HUES6 (cell line): ENCODE results near the gene AKAP13.

Experiments used
- H3K27ac ChIP-seq: 2 replicates; pipeline ENCODE4 v1.7.0; 2013; ENCODE audit warnings: low read depth, mild to moderate bottlenecking, low read length, inconsistent platforms
- H3K27me3 ChIP-seq: 2 replicates; pipeline ENCODE4 v1.6.1; 2013; ENCODE audit warnings: low read length; ENCODE audit not compliant: control insufficient read depth, insufficient read depth
- H3K36me3 ChIP-seq: 2 replicates; pipeline ENCODE4 v1.6.1; 2013; ENCODE audit warnings: low read length; ENCODE audit not compliant: control insufficient read depth, insufficient read depth
- H3K4me1 ChIP-seq: 2 replicates; pipeline ENCODE4 v1.6.1; 2013; ENCODE audit warnings: low read length; ENCODE audit not compliant: control insufficient read depth, insufficient read depth
- H3K4me3 ChIP-seq: 2 replicates; pipeline ENCODE4 v1.5.1; 2013; ENCODE audit warnings: low read depth, low read length
- H3K9ac ChIP-seq: one replicate; pipeline ENCODE4 v1.6.1; 2013; ENCODE audit warnings: mild to moderate bottlenecking, low read length
- H3K9me3 ChIP-seq: 2 replicates; pipeline ENCODE4 v1.6.1; 2013; ENCODE audit warnings: low read depth, low read length; ENCODE audit not compliant: control insufficient read depth, insufficient read depth

The AKAP13 gene

GRCh38 chr15:85504749-85505676, 124.6 kb downstream of the AKAP13 start:
- Histone ChIP-seq H3K9ac (no peak overlapping the region), H3K36me3 (no peaks in the 10 kb centered on the region), H3K9me3 (no peaks in the 10 kb centered on the region), H3K4me3 (no peak overlapping the region), H3K27ac (no peak overlapping the region), H3K4me1 (peaks cover 15% of the 10 kb centered on the region; the same call in 1 of the 2 replicates), H3K27me3 (no peaks in the 10 kb centered on the region)

GRCh38 chr15:85507114-85507513, 126.7 kb downstream of the AKAP13 start:
- H3K27me3 ChIP-seq: no peaks in the 10 kb centered on the region
- H3K4me1 ChIP-seq: peaks cover 16% of the 10 kb centered on the region

DNA sequence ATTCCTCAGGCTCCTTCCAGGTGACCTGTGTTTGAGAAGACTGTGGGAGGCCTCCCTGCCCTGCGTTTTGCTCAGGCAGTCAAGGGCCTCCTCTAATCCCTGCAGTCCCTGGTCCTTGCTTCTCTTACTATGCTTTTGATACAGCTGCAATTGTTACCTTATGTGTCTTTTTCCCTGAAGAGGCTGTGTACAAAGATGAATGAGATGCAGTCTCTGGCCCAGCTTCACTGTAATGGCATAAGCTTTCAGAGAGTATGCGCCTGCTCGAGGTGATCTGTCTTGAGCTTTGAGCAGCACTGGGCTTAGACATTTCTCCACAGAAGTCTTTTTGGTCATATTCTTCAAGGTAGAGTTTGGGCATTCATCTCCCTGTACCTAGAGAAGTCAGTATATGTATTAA, 129.6 kb downstream of the AKAP13 start:
- H3K9me3 ChIP-seq: no peaks in the 10 kb centered on the region
- H3K4me3 ChIP-seq: no peak overlapping the region
- H3K27me3 ChIP-seq: no peaks in the 10 kb centered on the region
- H3K9ac ChIP-seq: no peak overlapping the region
- H3K4me1 ChIP-seq: peaks cover 6% of the 10 kb centered on the region
- no peak overlapping the region for H3K27ac ChIP-seq
- no peaks in the 10 kb centered on the region for H3K36me3 ChIP-seq

More at GRCh38 chr15:85507114-85507513, 126.7 kb downstream of the AKAP13 start:
- H3K36me3 ChIP-seq: no peaks in the 10 kb centered on the region
- H3K4me3 ChIP-seq: no peak overlapping the region
- H3K9ac ChIP-seq: no peak overlapping the region
- no peaks in the 10 kb centered on the region for H3K9me3 ChIP-seq
- H3K27ac ChIP-seq: no peak overlapping the region

GRCh38 chr15:85514413-85514812, 134.0 kb downstream of the AKAP13 start:
- Histone ChIP-seq H3K36me3 (no peaks in the 10 kb centered on the region), H3K27ac (no peak overlapping the region), H3K9me3 (no peaks in the 10 kb centered on the region), H3K4me1 (peaks cover 24% of the 10 kb centered on the region), H3K9ac (no peak overlapping the region), H3K27me3 (no peaks in the 10 kb centered on the region), H3K4me3 (no peak overlapping the region)

- Histone ChIP-seq H3K9ac (no peak overlapping the region), H3K36me3 (no peaks in the 10 kb centered on the region), H3K27ac (no peak overlapping the region), H3K27me3 (no peaks in the 10 kb centered on the region), H3K9me3 (no peaks in the 10 kb centered on the region), H3K4me1 (peaks cover 24% of the 10 kb centered on the region), H3K4me3 (no peak overlapping the region)
Measured at GRCh38 chr15:85515212-85515611, 134.8 kb downstream of the AKAP13 start.

GRCh38 chr15:85517086-85517485, 136.7 kb downstream of the AKAP13 start:
- Histone ChIP-seq H3K27me3 (no peaks in the 10 kb centered on the region), H3K9me3 (no peaks in the 10 kb centered on the region)

GRCh38 chr15:85518979-85519761, 138.8 kb downstream of the AKAP13 start:
- Histone ChIP-seq H3K4me1 (peaks cover 23% of the 10 kb centered on the region), H3K27ac (no peak overlapping the region), H3K4me3 (no peak overlapping the region), H3K27me3 (no peaks in the 10 kb centered on the region), H3K9me3 (no peaks in the 10 kb centered on the region), H3K9ac (no peak overlapping the region), H3K36me3 (no peaks in the 10 kb centered on the region)

More at GRCh38 chr15:85517086-85517485, 136.7 kb downstream of the AKAP13 start:
- no peak overlapping the region for H3K4me3 ChIP-seq
- H3K36me3 ChIP-seq: no peaks in the 10 kb centered on the region
- H3K27ac ChIP-seq: no peak overlapping the region
- no peak overlapping the region for H3K9ac ChIP-seq
- peaks cover 23% of the 10 kb centered on the region for H3K4me1 ChIP-seq

DNA sequence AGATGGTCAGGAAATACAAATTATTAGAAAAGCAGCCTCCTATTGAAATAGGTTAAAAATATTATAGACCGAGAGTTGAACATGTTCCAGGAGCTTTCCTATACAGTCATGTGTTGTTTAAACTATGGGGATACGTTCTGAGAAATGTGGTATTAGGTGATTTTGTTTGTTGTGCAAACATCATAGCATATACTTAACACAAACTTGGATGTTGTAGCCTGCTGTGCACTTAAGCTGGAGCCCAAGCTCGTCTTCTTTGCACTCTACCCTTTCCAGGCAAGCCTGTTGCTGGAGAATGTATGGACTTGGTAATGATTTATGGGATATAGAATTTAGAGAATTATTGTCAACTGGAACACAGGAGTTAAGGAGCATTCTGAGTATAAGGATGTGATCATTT, 140.2 kb downstream of the AKAP13 start:
- Histone ChIP-seq H3K4me3 (no peak overlapping the region), H3K9me3 (no peaks in the 10 kb centered on the region), H3K4me1 (peaks cover 17% of the 10 kb centered on the region), H3K9ac (no peak overlapping the region), H3K27me3 (no peaks in the 10 kb centered on the region), H3K36me3 (no peaks in the 10 kb centered on the region; the same call in 1 of the 2 replicates), H3K27ac (no peak overlapping the region)

- H3K36me3 ChIP-seq: no peaks in the 10 kb centered on the region; the same call in 1 of the 2 replicates
- peaks cover 7% of the 10 kb centered on the region for H3K4me1 ChIP-seq
- no peaks in the 10 kb centered on the region for H3K27me3 ChIP-seq
- no peak overlapping the region for H3K27ac ChIP-seq
- H3K9me3 ChIP-seq: no peaks in the 10 kb centered on the region
- H3K4me3 ChIP-seq: no peak overlapping the region
- no peak overlapping the region for H3K9ac ChIP-seq
Measured at GRCh38 chr15:85523530-85523929, 143.1 kb downstream of the AKAP13 start.

- Histone ChIP-seq H3K4me3 (no peak overlapping the region), H3K9ac (no peak overlapping the region), H3K4me1 (peaks cover 17% of the 10 kb centered on the region), H3K9me3 (no peaks in the 10 kb centered on the region), H3K27ac (no peak overlapping the region), H3K36me3 (no peaks in the 10 kb centered on the region; the same call in 1 of the 2 replicates), H3K27me3 (no peaks in the 10 kb centered on the region)
Measured at GRCh38 chr15:85525755-85526154, 145.4 kb downstream of the AKAP13 start.

- Histone ChIP-seq H3K36me3 (no peaks in the 10 kb centered on the region; the same call in 1 of the 2 replicates), H3K27ac (no peak overlapping the region), H3K9ac (no peak overlapping the region), H3K27me3 (no peaks in the 10 kb centered on the region), H3K4me1 (peaks cover 13% of the 10 kb centered on the region), H3K9me3 (no peaks in the 10 kb centered on the region), H3K4me3 (no peak overlapping the region)
Measured at GRCh38 chr15:85527895-85528294, 147.5 kb downstream of the AKAP13 start.
